ENCODE results near the gene CHD2. TPM values are rescaled to one million over a fixed set of nuclear protein-coding genes. Genes with fewer than 3 reads are reported as not detected.

The CHD2 gene
- total and polyA plus RNA-seq, 4 donors = 39.4 to 547 (median 76.3) TPM

DNA sequence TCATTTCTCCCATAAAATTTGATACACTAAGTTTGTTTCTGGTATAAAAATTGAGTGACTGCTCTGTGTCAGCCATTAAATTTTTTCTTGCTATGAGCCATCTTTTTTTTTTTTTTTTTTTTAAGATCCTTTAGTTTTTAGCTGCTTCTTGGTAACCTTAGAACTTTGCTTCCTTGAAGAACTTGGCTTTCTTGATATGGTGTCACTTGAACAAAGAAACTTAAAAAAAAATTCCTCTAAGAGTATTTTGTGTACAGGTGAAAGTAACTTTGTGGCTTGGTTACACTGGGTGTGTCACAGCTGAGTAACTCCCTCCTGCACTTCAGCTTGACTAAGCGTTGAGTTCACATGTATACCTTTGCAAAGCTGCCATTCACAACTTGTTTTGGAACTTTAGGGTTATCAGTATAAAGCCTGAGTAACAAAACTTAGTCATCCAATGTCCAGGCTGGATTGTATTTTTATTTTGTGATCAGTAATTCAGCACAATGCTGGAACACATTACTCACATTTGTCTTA, 6.5 kb downstream of the CHD2 start:
- 38 to 50% methylated on average over 1 of the region's 1 CpG for whole genome bisulfite sequencing, 2 donors
- H3K9me3 ChIP-seq (ENCODE audit: control insufficient read depth in 4 of 4, insufficient read depth in 3 of 4, low read length in 3 of 4) = no peaks in the 10 kb centered on the region
- no peaks in the 10 kb centered on the region for H3K27me3 ChIP-seq (ENCODE audit: control insufficient read depth in 3 of 3, insufficient read depth in 3 of 3, low read length in 2 of 3)
- H3K4me3 ChIP-seq = no peak overlapping the region
- H3K36me3 ChIP-seq (ENCODE audit: control insufficient read depth in 4 of 4, insufficient read depth in 4 of 4, low read length in 4 of 4) = peaks cover 0 to 13% (median 2%) of the 10 kb centered on the region in 4 donors
- H3K4me1 ChIP-seq (ENCODE audit: control insufficient read depth in 5 of 5, insufficient read depth in 5 of 5, low read length in 5 of 5) = peaks cover 5 to 64% (median 22%) of the 10 kb centered on the region in 5 donors
- DNase-seq = no peak
- H3K27ac ChIP-seq (ENCODE audit: low read depth in 1 of 2, low read length in 1 of 2) = peak overlapping the region; percentile 67 to 93
- ATAC-seq (ENCODE audit: insufficient read depth, low FRiP score) = no peak
- peak overlapping the region in 1 of 2 donors; percentile 97 for H3K9ac ChIP-seq (ENCODE audit: insufficient read depth in 1 of 2, low read length in 2 of 2)
- TF ChIP-seq, protein P1, sequence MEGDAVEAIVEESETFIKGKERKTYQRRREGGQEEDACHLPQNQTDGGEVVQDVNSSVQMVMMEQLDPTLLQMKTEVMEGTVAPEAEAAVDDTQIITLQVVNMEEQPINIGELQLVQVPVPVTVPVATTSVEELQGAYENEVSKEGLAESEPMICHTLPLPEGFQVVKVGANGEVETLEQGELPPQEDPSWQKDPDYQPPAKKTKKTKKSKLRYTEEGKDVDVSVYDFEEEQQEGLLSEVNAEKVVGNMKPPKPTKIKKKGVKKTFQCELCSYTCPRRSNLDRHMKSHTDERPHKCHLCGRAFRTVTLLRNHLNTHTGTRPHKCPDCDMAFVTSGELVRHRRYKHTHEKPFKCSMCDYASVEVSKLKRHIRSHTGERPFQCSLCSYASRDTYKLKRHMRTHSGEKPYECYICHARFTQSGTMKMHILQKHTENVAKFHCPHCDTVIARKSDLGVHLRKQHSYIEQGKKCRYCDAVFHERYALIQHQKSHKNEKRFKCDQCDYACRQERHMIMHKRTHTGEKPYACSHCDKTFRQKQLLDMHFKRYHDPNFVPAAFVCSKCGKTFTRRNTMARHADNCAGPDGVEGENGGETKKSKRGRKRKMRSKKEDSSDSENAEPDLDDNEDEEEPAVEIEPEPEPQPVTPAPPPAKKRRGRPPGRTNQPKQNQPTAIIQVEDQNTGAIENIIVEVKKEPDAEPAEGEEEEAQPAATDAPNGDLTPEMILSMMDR (IDR thresholded peaks at IDR 0.05; ENCODE audit: control extremely low read depth, extremely low read depth) = no peak

DNA sequence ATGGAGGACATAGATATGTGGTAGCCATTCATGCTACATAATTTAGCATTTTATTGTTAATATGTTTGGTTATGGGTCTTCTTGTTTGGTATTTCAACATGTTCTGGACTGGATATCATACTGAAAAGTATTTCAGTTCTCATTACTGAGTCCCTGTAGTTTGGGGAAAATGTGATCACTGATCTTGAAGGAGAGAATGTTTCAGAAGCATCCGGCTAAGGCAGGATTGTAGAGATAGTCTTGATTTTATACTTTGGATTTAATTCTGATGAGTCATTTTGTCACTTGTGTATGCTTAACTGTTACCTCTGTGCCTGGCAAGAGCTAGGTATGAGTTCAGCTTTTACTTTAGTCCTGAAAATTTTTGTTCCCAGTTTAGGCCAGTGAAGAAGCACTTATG, 7.1 kb downstream of the CHD2 start:
- H3K27me3 ChIP-seq (ENCODE audit: control insufficient read depth in 3 of 3, insufficient read depth in 3 of 3, low read length in 2 of 3) = no peaks in the 10 kb centered on the region
- DNase-seq (no peak), ATAC-seq (ENCODE audit: insufficient read depth, low FRiP score) (no peak)
- peaks cover 0 to 15% (median 2%) of the 10 kb centered on the region in 4 donors for H3K36me3 ChIP-seq (ENCODE audit: control insufficient read depth in 4 of 4, insufficient read depth in 4 of 4, low read length in 4 of 4)
- peak overlapping the region in 1 of 2 donors; percentile 93 for H3K27ac ChIP-seq (ENCODE audit: low read depth in 1 of 2, low read length in 1 of 2)
- H3K4me1 ChIP-seq (ENCODE audit: control insufficient read depth in 5 of 5, insufficient read depth in 5 of 5, low read length in 5 of 5) = peaks cover 5 to 60% (median 22%) of the 10 kb centered on the region in 5 donors
- no peak overlapping the region for H3K9ac ChIP-seq (ENCODE audit: insufficient read depth in 1 of 2, low read length in 2 of 2)
- no peaks in the 10 kb centered on the region for H3K9me3 ChIP-seq (ENCODE audit: control insufficient read depth in 4 of 4, insufficient read depth in 3 of 4, low read length in 3 of 4)
- 39 to 49% methylated on average over 1 of the region's 1 CpG for WGBS, 2 donors
- TF ChIP-seq, protein P1 (IDR thresholded peaks at IDR 0.05; ENCODE audit: control extremely low read depth, extremely low read depth) = no peak
- H3K4me3 ChIP-seq = no peak overlapping the region

DNA sequence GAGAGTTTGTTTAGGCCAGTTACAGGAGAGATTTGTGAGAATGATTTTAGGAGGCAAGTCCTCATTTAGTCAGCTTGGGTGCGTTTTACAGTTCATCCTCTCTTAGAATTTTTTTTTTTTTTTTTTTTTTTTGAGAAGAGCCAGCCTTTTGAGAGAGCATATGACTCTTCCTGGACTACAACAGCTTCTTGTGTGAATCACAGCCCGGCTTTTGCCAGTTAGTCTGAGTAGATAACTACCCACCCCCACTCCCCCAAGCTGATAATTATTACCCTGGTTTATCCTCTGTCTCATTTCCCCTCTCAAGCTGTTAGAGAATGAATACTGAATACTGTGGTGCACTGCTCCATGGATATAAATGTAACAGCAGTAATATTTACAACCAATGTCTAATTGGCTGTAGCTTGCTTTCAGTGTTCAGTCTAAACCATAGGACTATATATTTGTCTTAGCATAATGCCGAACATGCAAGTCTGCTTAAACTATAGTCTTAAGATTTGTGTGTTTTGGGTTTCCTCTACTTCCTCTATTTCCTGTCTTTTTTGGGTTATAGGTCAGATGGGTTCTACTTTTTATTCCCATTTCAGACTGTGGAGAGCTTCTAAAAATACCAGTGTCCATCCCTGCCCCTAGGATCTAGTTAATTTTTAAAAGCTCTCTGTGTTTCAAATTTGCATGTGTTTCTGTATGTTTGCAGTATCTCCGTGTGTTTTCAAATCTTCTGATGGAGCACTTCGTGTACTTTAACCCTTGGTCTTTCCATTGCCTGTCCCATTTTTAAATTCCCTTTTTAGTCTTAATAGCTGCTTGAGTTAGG, 8.0 kb downstream of the CHD2 start:
- TF ChIP-seq, protein P1 (IDR thresholded peaks at IDR 0.05; ENCODE audit: control extremely low read depth, extremely low read depth) = no peak
- Histone ChIP-seq H3K9me3 (ENCODE audit: control insufficient read depth in 4 of 4, insufficient read depth in 3 of 4, low read length in 3 of 4) (no peaks in the 10 kb centered on the region), H3K4me3 (no peak overlapping the region), H3K27me3 (ENCODE audit: control insufficient read depth in 3 of 3, insufficient read depth in 3 of 3, low read length in 2 of 3) (no peaks in the 10 kb centered on the region), H3K27ac (ENCODE audit: low read depth in 1 of 2, low read length in 1 of 2) (peak overlapping the region; percentile 84 to 93), H3K36me3 (ENCODE audit: control insufficient read depth in 4 of 4, insufficient read depth in 4 of 4, low read length in 4 of 4) (peaks cover 0 to 15% (median 2%) of the 10 kb centered on the region in 4 donors), H3K4me1 (ENCODE audit: control insufficient read depth in 5 of 5, insufficient read depth in 5 of 5, low read length in 5 of 5) (peaks cover 5 to 52% (median 22%) of the 10 kb centered on the region in 5 donors), H3K9ac (ENCODE audit: insufficient read depth in 1 of 2, low read length in 2 of 2) (peak overlapping the region in 1 of 2 donors; percentile 57)
- DNase-seq (no peak), ATAC-seq (ENCODE audit: insufficient read depth, low FRiP score) (no peak)
- WGBS, 2 donors = 9 to 13% methylated on average over 5 of the region's 5 CpGs
